HepG2 (cell line): ENCODE measurements around the gene PDIA6. TPM values are rescaled to one million over a fixed set of nuclear protein-coding genes. Genes with fewer than 3 reads are reported as not detected.
A peak's percentile ranks its signal among the peaks of the same experiment; 100 is the strongest.

ENCODE experiments used
- ATAC-seq: fragments of 200-7000 bp; cut with Tn5 transposase; 3 replicates; pipeline ENCODE4 v1.9.1; 2020; ENCODE audit warnings: mild to moderate bottlenecking, moderate library complexity
- BruUV-seq: library from RNA; stranded (reverse); fragments of 400-500 nt; replicated peaks from 2 replicates; lab custom pipeline; 2021; lab: Mats Ljungman, UMichigan
- CTCF ChIA-PET: fragments of 300-600 bp; formaldehyde crosslinking; extraction: SDS; loops from one replicate; lab custom pipeline; 2021; ENCODE audit warnings: low total read pairs, inconsistent platforms, low intra/inter-chr PET ratio; lab: Yijun Ruan, JAX
- POLR2A ChIA-PET: fragments of 350-600 bp; sonication (Branson Sonifier 250); formaldehyde crosslinking; loops from one replicate; lab custom pipeline; 2020; ENCODE audit warnings: antibody characterized with exemption, inconsistent platforms; lab: Yijun Ruan, JAX
- DNase-seq: peaks from one replicate; pipeline ENCODE4 v3.0.0-alpha.2; 2015; ENCODE audit warnings: low spot score
- FAIRE-seq: peaks from 3 replicates; lab custom pipeline; 2011; peaks lifted over from hg19 to GRCh38; lab: Jason Lieb, UNC
- H2AFZ ChIP-seq: one replicate; pipeline ENCODE4 v1.6.1; 2011; ENCODE audit warnings: low read length, inconsistent platforms
- H3K27ac ChIP-seq: fragments of 300-600 bp; 3 replicates; pipeline ENCODE4 v1.8.0; 2011; ENCODE audit warnings: mixed run types, mild to moderate bottlenecking, mixed read lengths, low read length, inconsistent platforms; ENCODE audit not compliant: insufficient read depth; ENCODE audit errors: extremely low read length
- H3K27me3 ChIP-seq, 2 experiments: fragments of 200-600 bp in 1 of 2; 2 replicates in 1 of 2; 3 replicates in 1 of 2; pipeline versions ENCODE4 v1.6.0 to v1.8.0; 2011; ENCODE audit warnings: low read length in 2 of 2, mild to moderate bottlenecking in 2 of 2, moderate library complexity in 2 of 2, inconsistent platforms in 1 of 2; ENCODE audit not compliant: insufficient read depth in 2 of 2, control insufficient read depth in 1 of 2
- H3K36me3 ChIP-seq, 2 experiments: fragments of 200-600 bp in 1 of 2; replicated peaks in 1 of 2; 2 replicates in 1 of 2; 3 replicates in 1 of 2; pipeline versions ENCODE4 v1.5.1 to v1.8.0; 2011; ENCODE audit warnings: low read length in 2 of 2, inconsistent platforms in 1 of 2; ENCODE audit not compliant: insufficient read depth in 2 of 2, control insufficient read depth in 1 of 2
- H3K4me1 ChIP-seq: 2 replicates; pipeline ENCODE4 v1.5.1; 2012; ENCODE audit warnings: low read length, inconsistent platforms; ENCODE audit not compliant: insufficient read depth
- H3K4me2 ChIP-seq: 2 replicates; pipeline ENCODE4 v1.6.0; 2011; ENCODE audit warnings: low read depth, low read length, inconsistent platforms
- H3K4me3 ChIP-seq, 3 experiments: fragments of 200-600 bp in 1 of 3; sonication (generic), shearing (Covaris generic) in 1 of 3; replicated peaks in 1 of 3; 2 replicates each; pipeline ENCODE4 v1.5.1; 2011 to 2016; ENCODE audit warnings: low read length in 3 of 3, inconsistent platforms in 2 of 3, low read depth in 2 of 3, mild to moderate bottlenecking in 2 of 3, control low read depth in 1 of 3, mixed read lengths in 1 of 3; ENCODE audit not compliant: insufficient read depth in 1 of 3
- H3K79me2 ChIP-seq: one replicate; pipeline ENCODE4 v1.6.1; 2011; ENCODE audit warnings: low read length, inconsistent platforms; ENCODE audit not compliant: insufficient read depth
- H3K9ac ChIP-seq: 2 replicates; pipeline ENCODE4 v1.6.0; 2011; ENCODE audit warnings: mild to moderate bottlenecking, low read depth, low read length, inconsistent platforms; ENCODE audit not compliant: insufficient read depth
- H3K9me3 ChIP-seq: 2 replicates; pipeline ENCODE4 v1.5.1; 2012; ENCODE audit warnings: mild to moderate bottlenecking, low read length
- H4K20me1 ChIP-seq: 2 replicates; pipeline ENCODE4 v1.6.0; 2011; ENCODE audit warnings: inconsistent platforms, mild to moderate bottlenecking, low read length, moderate library complexity; ENCODE audit not compliant: insufficient read depth
- CCDC6 ChIP-seq: sonication (generic); formaldehyde crosslinking; IDR thresholded peaks from 2 replicates; pipeline ENCODE4 v1.8.1; 2022; ENCODE audit warnings: mild to moderate bottlenecking, missing genetic modification reagents, moderate library complexity
- CREBL2 ChIP-seq: sonication (generic); formaldehyde crosslinking; IDR thresholded peaks from 2 replicates; pipeline ENCODE4 v1.8.1; 2023; ENCODE audit warnings: missing genetic modification reagents, mild to moderate bottlenecking, borderline replicate concordance
- KDM5B ChIP-seq: sonication (generic); formaldehyde crosslinking; IDR thresholded peaks from 2 replicates; pipeline ENCODE4 v1.4.0; 2020; ENCODE audit warnings: missing genetic modification reagents, mild to moderate bottlenecking, borderline replicate concordance
- MED8 ChIP-seq: sonication (generic); formaldehyde crosslinking; IDR thresholded peaks from 2 replicates; pipeline ENCODE4 v1.8.1; 2023; ENCODE audit warnings: mild to moderate bottlenecking, missing genetic modification reagents; ENCODE audit not compliant: insufficient replicate concordance
- PRMT3 ChIP-seq: sonication (generic); formaldehyde crosslinking; IDR thresholded peaks from 2 replicates; pipeline ENCODE4 v1.8.1; 2022; ENCODE audit warnings: low read depth, mild to moderate bottlenecking, moderate library complexity, missing genetic modification reagents, borderline replicate concordance
- ZNF263 ChIP-seq: sonication (generic); formaldehyde crosslinking; IDR thresholded peaks from 2 replicates; pipeline ENCODE4 v1.4.0; 2020; ENCODE audit warnings: missing genetic modification reagents
- ZNF496 ChIP-seq: sonication (generic); formaldehyde crosslinking; IDR thresholded peaks from 2 replicates; pipeline ENCODE4 v1.8.1; 2023; ENCODE audit warnings: mild to moderate bottlenecking, moderate library complexity, missing genetic modification reagents; ENCODE audit not compliant: insufficient replicate concordance
- ZNF687 ChIP-seq: sonication (generic); formaldehyde crosslinking; IDR thresholded peaks from 2 replicates; pipeline ENCODE4 v1.5.1; 2020; ENCODE audit warnings: mild to moderate bottlenecking, missing genetic modification reagents, moderate library complexity
- WGBS: methylation state at CpG from one replicate; pipeline ENCODE4 v1.1.6; 2017; ENCODE audit warnings: low lambda C conversion rate; 5-methylcytosine and 5-hydroxymethylcytosine counted together
- in situ Hi-C: cut with HindIII; loops from 2 replicates; pipeline ENCODE4 v1.10.0; 2017; ENCODE audit warnings: low pct_unique_long_range_greater_than_20kb; ENCODE audit not compliant: extremely low pct_ligation_motif_present
- intact Hi-C: fragments of 100-400 bp; cut with micrococcal nuclease; formaldehyde crosslinking; loops from one replicate; pipeline ENCODE4 v1.10.0; 2022; ENCODE audit not compliant: unreplicated experiment
- polyA plus RNA-seq, 8 experiments: library from polyadenylated mRNA; depleted of rRNA in 3 of 8; stranded (reverse) in 7 of 8; unstranded in 1 of 8; fragments of >200 nt; fragmentation: Illumina TruSeq in 4 of 8; extraction: Trizol in 4 of 8; gene quantifications; 2 replicates each; pipeline versions ENCODE4 v1.2.1 to v1.2.3, GENCODE V29; 2011 to 2016; ENCODE audit warnings: low read depth in 4 of 8, missing spikeins in 1 of 8, mixed read lengths in 1 of 8; ENCODE audit not compliant: insufficient read depth in 1 of 8
- total RNA-seq, 5 experiments: library from RNA; depleted of rRNA; stranded (reverse); fragments of >200 nt; fragmentation: Illumina TruSeq; extraction: Trizol; gene quantifications; 2 replicates each; pipeline ENCODE4 v1.2.3, GENCODE V29; 2016; ENCODE audit warnings: low read depth in 1 of 5

PDIA6 gene
- total and polyA plus RNA-seq, 2 of the 13 experiments (the other 11 are each of a cell fraction or from before 2014, with no cell fraction given), result 586 to 642 TPM

- Histone ChIP-seq H3K27me3 (peaks cover 6 to 70% of the 10 kb centered on the region in 2 experiments; a peak in 4 of 5 replicates), H3K4me3 (peak overlapping the region in 1 of 3 experiments; percentile 55; a peak in 1 of 6 replicates), H2AFZ (no peak overlapping the region), H3K36me3 (no peaks in the 10 kb centered on the region), H4K20me1 (no peaks in the 10 kb centered on the region), H3K4me1 (peaks cover 38% of the 10 kb centered on the region), H3K27ac (no peak overlapping the region), H3K79me2 (no peaks in the 10 kb centered on the region), H3K9ac (no peak overlapping the region), H3K4me2 (peak overlapping the region; percentile 66), H3K9me3 (no peaks in the 10 kb centered on the region)
- 12% methylated on average over 9 of the region's 9 CpGs for WGBS
- intact Hi-C loops (no loop called here), in situ Hi-C loops (no loop called here)
- FAIRE-seq (no peak), DNase-seq (no peak), ATAC-seq (peak; percentile 12)
- TF ChIP-seq CREBL2 (CRISPR knock-in tag), result no peak
- TF ChIP-seq MED8, result peak; percentile 2
- peak; percentile 46; the same call in 1 of the 2 replicates for TF ChIP-seq KDM5B (CRISPR knock-in tag)
- TF ChIP-seq ZNF496 (CRISPR knock-in tag), result no peak
- no TSS peak for BruUV-seq
- ChIA-PET POLR2A (no interaction called here), CTCF (no interaction called here)
Observed at GRCh38 chr2:10763461-10763800, 49.2 kb downstream of the PDIA6 start.

- peak overlapping the region; percentile 66 for H3K4me2 ChIP-seq
- peaks cover 5 to 69% of the 10 kb centered on the region in 2 experiments; a peak in 4 of 5 replicates for H3K27me3 ChIP-seq
- no peaks in the 10 kb centered on the region for H3K79me2 ChIP-seq
- H2AFZ ChIP-seq, result no peak overlapping the region
- ChIA-PET CTCF (no interaction called here), POLR2A (no interaction called here)
- H3K27ac ChIP-seq, result no peak overlapping the region
- H3K9ac ChIP-seq, result no peak overlapping the region
- H3K4me3 ChIP-seq, result peak overlapping the region in 2 of 3 experiments; percentile 19 to 55; a peak in 3 of 6 replicates
- peaks cover 44% of the 10 kb centered on the region for H3K4me1 ChIP-seq
- WGBS, result 4% methylated on average over 24 of the region's 25 CpGs
- intact Hi-C loops (no loop called here), in situ Hi-C loops (no loop called here)
- FAIRE-seq, result no peak
- no peaks in the 10 kb centered on the region for H3K36me3 ChIP-seq
- H4K20me1 ChIP-seq, result no peaks in the 10 kb centered on the region
- no peak for DNase-seq
- H3K9me3 ChIP-seq, result no peaks in the 10 kb centered on the region
- peak; percentile 19 for ATAC-seq
- BruUV-seq, result no TSS peak
- TF ChIP-seq ZNF263 (CRISPR knock-in tag), result peak; percentile 91
- peak; percentile 55; the same call in 1 of the 2 replicates for TF ChIP-seq KDM5B (CRISPR knock-in tag)
- TF ChIP-seq MED8, result peak; percentile 18
- TF ChIP-seq CCDC6, result 0 out of 2 replicates have a peak, but pooled peaks have one; percentile 40
- peak; percentile 30; the same call in 1 of the 2 replicates for TF ChIP-seq ZNF687 (CRISPR knock-in tag)
- TF ChIP-seq PRMT3 (CRISPR knock-in tag), result 0 out of 2 replicates have a peak, but pooled peaks have one; percentile 48
Observed at GRCh38 chr2:10762651-10763460, 49.7 kb downstream of the PDIA6 start.
